GM10266 (cell line): ENCODE results near the gene PLPPR5.

ENCODE experiments used
- DNase-seq: peaks from one replicate; pipeline ENCODE4 v3.0.0; 2012; ENCODE audit errors: extremely low spot score
- TF ChIP-seq, protein P1 (sequence below): IDR thresholded peaks from 2 replicates; pipeline ENCODE4 v1.5.1; 2012; ENCODE audit warnings: mild to moderate bottlenecking, low read depth; ENCODE audit not compliant: control insufficient read depth, insufficient read depth; ENCODE audit errors: missing control alignments

PLPPR5 gene

DNA sequence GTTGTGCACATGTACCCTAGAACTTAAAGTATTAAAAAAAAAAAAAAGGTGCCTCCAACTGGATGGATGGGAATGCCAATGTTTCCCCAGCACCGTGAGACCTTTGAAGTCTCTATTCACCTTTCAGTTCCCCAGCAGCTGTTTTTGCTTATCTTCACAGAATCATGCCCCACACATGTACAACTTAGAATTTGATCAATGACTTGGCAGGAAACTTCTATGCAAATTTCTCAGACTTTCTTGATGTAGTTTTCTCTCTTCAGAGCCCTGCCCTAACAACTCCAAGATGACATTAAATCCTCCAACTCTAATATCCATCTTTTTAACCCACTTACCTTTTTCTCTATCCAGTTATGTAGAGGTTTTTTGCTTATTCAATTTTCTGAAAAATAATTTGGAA lies 144.3 kb downstream of the PLPPR5 start:
- TF ChIP-seq, protein P1, sequence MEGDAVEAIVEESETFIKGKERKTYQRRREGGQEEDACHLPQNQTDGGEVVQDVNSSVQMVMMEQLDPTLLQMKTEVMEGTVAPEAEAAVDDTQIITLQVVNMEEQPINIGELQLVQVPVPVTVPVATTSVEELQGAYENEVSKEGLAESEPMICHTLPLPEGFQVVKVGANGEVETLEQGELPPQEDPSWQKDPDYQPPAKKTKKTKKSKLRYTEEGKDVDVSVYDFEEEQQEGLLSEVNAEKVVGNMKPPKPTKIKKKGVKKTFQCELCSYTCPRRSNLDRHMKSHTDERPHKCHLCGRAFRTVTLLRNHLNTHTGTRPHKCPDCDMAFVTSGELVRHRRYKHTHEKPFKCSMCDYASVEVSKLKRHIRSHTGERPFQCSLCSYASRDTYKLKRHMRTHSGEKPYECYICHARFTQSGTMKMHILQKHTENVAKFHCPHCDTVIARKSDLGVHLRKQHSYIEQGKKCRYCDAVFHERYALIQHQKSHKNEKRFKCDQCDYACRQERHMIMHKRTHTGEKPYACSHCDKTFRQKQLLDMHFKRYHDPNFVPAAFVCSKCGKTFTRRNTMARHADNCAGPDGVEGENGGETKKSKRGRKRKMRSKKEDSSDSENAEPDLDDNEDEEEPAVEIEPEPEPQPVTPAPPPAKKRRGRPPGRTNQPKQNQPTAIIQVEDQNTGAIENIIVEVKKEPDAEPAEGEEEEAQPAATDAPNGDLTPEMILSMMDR = no peak
- DNase-seq = no peak

DNA sequence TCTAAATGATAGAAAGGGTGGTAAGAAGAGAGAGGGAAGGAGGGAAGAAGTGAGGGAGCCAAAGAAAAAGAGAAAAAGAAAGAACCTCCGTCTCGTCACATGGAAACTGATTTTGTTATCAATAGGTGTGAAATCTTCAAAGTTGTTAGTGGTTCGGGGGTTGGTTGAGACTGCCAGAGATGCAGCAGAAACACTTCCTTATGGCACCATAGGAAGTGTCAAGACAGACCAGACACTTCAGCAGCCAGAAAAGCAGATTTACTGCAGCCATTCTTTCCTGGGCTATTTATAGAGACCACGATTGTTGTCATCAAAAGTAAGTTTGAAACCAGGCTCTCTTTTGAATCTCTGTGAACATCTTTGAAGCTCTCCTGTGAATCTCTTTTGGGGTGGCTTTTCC lies 150.5 kb downstream of the PLPPR5 start:
- TF ChIP-seq, protein P1 = no peak
- no peak for DNase-seq

DNA sequence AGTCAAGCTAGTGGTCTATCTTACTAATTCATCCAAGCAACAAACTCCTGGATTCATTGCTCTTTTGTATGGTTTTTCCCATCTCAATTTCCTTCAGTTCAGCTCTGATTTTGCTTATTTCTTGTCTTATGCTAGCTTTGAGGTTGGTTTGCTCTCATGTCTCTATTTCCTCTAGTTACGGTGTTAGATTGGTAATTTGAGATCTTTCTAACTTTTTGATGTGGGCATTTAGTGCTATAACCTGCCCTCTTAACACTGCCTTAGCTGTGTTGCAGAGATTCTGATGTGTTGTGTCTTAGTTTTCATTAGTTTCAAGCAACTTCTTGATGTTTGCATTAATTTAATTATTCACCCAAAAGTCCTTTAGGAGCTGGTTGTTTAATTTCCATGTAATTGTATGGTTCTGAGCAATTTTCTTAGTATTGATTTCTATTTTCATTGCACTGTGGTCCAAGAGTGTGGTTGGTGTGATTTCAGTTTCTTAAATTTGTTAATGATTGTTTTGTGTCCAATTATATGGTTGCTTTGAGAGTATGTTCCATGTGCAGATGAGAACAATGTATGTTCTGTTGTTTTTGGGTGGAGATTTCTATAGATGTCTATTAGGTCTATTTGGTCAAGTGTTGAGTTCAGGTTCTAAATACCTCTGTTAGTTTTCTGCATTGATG lies 154.6 kb downstream of the PLPPR5 start:
- TF ChIP-seq, protein P1 = no peak
- DNase-seq = no peak

DNA sequence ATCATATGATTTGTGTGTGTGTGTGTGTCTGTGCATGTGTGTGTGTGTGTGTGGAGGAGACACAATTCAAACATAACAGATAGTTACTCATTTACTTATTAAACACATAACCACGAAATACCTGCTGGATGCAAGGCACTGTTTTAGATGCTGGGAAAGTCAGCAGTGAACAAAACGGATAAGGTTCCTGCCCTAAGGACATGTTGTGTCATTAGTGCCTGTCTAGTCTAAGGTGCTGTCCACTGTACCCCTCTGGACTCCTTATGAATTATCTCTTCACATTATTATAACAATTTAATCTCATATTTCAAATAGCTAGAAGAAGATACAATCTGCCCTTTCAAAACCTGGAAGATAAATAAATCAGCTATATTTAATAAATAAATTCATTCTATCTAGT lies 162.4 kb downstream of the PLPPR5 start:
- TF ChIP-seq, protein P1 = no peak
- DNase-seq = no peak
